ENCODE results near the gene TNFSF13. TPM values are rescaled to one million over a fixed set of nuclear protein-coding genes. Genes with fewer than 3 reads are reported as not detected.
A peak's percentile ranks its signal among the peaks of the same experiment; 100 is the strongest.

TNFSF13 gene
- total RNA-seq, 1 experiment from 2014 or later, result 46.4 TPM

DNA sequence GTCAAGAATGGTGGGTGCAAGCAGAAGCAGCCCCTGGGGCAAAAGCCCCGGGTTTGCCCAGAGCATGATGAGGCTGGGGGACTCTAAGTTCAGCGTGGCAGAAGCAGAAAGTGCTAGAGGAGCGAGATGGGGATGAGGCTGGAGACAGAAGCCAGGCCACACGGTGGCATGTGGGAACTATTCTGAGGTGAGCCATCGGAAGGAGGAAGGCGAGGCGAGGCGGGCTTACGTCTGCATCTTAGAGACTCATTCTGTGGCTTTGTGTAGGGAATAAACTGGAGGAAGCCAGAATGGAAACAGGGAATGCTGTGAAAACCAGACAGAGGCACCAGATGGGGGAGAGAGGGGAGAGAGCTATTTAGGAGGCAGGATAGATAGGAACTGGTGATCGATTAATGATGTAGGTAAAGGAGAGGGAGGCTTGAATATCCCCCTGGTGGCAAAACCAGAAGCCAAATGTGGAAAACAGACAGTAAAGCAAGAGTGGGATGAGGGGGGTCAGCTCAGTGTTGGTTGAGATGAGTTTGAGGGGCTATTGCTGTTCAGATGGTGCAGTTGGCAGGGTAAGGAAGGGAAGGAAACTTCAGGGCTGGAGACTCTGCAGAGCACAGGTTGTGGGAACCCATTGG lies 3.1 kb upstream of the TNFSF13 start:
- H3K9me3 ChIP-seq (ENCODE audit: insufficient read depth, low read depth), result no peaks in the 10 kb centered on the region
- no peaks in the 10 kb centered on the region for H4K20me1 ChIP-seq (ENCODE audit: insufficient read depth)
- H3K79me2 ChIP-seq (ENCODE audit: low read depth), result no peaks in the 10 kb centered on the region
- intact Hi-C loops (cut with micrococcal nuclease; ENCODE audit: unreplicated experiment), result no loop called here
- H2AFZ ChIP-seq, result no peak overlapping the region
- BruUV-seq (replicated peaks), result no TSS peak
- no peak overlapping the region for H3K4me2 ChIP-seq
- peaks cover 9% of the 10 kb centered on the region for H3K4me1 ChIP-seq (replicated peaks; ENCODE audit: insufficient read depth)
- no peaks in the 10 kb centered on the region for H3K9me2 ChIP-seq (ENCODE audit: insufficient read depth)
- H3K27me3 ChIP-seq (ENCODE audit: insufficient read depth, low read depth), result no peaks in the 10 kb centered on the region
- H3K27ac ChIP-seq, result no peak overlapping the region
- no peak overlapping the region for H3K4me3 ChIP-seq
- POLR2A ChIA-PET (ENCODE audit: unreplicated experiment), result interaction anchor here (0.5 kb wide), 1 partner anchor 37 kb away, joined by 7 read pairs; no protein-coding TSS in a partner anchor
- H3K36me3 ChIP-seq (ENCODE audit: low read depth), result no peaks in the 10 kb centered on the region
- CTCF ChIA-PET, result interaction anchor here (0.6 kb wide), 1 partner anchor 24 kb away, joined by 3 read pairs; no protein-coding TSS in a partner anchor
- DNase-seq, result no peak
- no peak for TF ChIP-seq EZH2 (IDR thresholded peaks at IDR 0.05; ENCODE audit: low read depth)
- TF ChIP-seq, protein P1, sequence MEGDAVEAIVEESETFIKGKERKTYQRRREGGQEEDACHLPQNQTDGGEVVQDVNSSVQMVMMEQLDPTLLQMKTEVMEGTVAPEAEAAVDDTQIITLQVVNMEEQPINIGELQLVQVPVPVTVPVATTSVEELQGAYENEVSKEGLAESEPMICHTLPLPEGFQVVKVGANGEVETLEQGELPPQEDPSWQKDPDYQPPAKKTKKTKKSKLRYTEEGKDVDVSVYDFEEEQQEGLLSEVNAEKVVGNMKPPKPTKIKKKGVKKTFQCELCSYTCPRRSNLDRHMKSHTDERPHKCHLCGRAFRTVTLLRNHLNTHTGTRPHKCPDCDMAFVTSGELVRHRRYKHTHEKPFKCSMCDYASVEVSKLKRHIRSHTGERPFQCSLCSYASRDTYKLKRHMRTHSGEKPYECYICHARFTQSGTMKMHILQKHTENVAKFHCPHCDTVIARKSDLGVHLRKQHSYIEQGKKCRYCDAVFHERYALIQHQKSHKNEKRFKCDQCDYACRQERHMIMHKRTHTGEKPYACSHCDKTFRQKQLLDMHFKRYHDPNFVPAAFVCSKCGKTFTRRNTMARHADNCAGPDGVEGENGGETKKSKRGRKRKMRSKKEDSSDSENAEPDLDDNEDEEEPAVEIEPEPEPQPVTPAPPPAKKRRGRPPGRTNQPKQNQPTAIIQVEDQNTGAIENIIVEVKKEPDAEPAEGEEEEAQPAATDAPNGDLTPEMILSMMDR (conservative IDR thresholded peaks at IDR 0.05), result no peak
- H3F3A ChIP-seq (ENCODE audit: insufficient read depth, low read depth), result no peaks in the 10 kb centered on the region

DNA sequence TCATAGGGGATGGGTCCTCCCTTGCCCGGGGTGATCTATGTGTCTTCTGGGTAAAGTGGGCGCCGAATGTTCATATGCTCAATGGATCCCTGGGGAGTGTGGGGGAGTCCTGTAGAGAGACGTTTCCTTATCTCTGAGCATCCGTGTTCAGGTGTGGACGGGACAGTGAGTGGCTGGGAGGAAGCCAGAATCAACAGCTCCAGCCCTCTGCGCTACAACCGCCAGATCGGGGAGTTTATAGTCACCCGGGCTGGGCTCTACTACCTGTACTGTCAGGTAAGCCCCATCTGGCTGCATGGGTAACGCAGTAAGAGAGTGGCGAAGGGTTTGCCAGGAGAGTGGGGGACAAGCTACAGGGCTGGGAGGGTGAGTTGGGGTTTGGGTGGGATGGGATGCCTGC lies 1.9 kb upstream of the TNFSF13 start:
- DNase-seq, result no peak
- intact Hi-C loops (cut with micrococcal nuclease; ENCODE audit: unreplicated experiment), result no loop called here
- Histone ChIP-seq H3K36me3 (ENCODE audit: low read depth) (no peaks in the 10 kb centered on the region), H3F3A (ENCODE audit: insufficient read depth, low read depth) (no peaks in the 10 kb centered on the region), H3K79me2 (ENCODE audit: low read depth) (no peaks in the 10 kb centered on the region), H3K27ac (no peak overlapping the region), H3K9me2 (ENCODE audit: insufficient read depth) (no peaks in the 10 kb centered on the region), H3K4me2 (no peak overlapping the region), H3K4me1 (replicated peaks; ENCODE audit: insufficient read depth) (peaks cover 9% of the 10 kb centered on the region), H2AFZ (no peak overlapping the region), H3K4me3 (no peak overlapping the region), H3K9me3 (ENCODE audit: insufficient read depth, low read depth) (no peaks in the 10 kb centered on the region), H4K20me1 (ENCODE audit: insufficient read depth) (no peaks in the 10 kb centered on the region), H3K27me3 (ENCODE audit: insufficient read depth, low read depth) (no peaks in the 10 kb centered on the region)
- ChIA-PET POLR2A (ENCODE audit: unreplicated experiment) (no interaction called here), CTCF (interaction anchor here (1.4 kb wide), 1 partner anchor 42 kb away, joined by 3 read pairs; no protein-coding TSS in a partner anchor)
- TF ChIP-seq, protein P1 (conservative IDR thresholded peaks at IDR 0.05), result no peak
- no peak for TF ChIP-seq EZH2 (IDR thresholded peaks at IDR 0.05; ENCODE audit: low read depth)
- no TSS peak for BruUV-seq (replicated peaks)

DNA sequence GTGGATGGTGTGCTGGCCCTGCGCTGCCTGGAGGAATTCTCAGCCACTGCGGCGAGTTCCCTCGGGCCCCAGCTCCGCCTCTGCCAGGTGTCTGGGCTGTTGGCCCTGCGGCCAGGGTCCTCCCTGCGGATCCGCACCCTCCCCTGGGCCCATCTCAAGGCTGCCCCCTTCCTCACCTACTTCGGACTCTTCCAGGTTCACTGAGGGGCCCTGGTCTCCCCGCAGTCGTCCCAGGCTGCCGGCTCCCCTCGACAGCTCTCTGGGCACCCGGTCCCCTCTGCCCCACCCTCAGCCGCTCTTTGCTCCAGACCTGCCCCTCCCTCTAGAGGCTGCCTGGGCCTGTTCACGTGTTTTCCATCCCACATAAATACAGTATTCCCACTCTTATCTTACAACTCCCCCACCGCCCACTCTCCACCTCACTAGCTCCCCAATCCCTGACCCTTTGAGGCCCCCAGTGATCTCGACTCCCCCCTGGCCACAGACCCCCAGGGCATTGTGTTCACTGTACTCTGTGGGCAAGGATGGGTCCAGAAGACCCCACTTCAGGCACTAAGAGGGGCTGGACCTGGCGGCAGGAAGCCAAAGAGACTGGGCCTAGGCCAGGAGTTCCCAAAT lies 1.3 kb upstream of the TNFSF13 start:
- Histone ChIP-seq H3K9me2 (ENCODE audit: insufficient read depth) (no peaks in the 10 kb centered on the region), H3K27me3 (ENCODE audit: insufficient read depth, low read depth) (no peaks in the 10 kb centered on the region), H4K20me1 (ENCODE audit: insufficient read depth) (no peaks in the 10 kb centered on the region), H3K9me3 (ENCODE audit: insufficient read depth, low read depth) (no peaks in the 10 kb centered on the region), H3F3A (ENCODE audit: insufficient read depth, low read depth) (no peaks in the 10 kb centered on the region), H3K27ac (no peak overlapping the region), H3K4me1 (replicated peaks; ENCODE audit: insufficient read depth) (peaks cover 9% of the 10 kb centered on the region), H3K4me2 (peak overlapping the region; percentile 87), H3K4me3 (no peak overlapping the region), H3K79me2 (ENCODE audit: low read depth) (peaks cover 2% of the 10 kb centered on the region), H2AFZ (no peak overlapping the region), H3K36me3 (ENCODE audit: low read depth) (no peaks in the 10 kb centered on the region)
- CTCF ChIA-PET, result interaction anchor here (1.4 kb wide), 1 partner anchor 43 kb away, joined by 3 read pairs; no protein-coding TSS in a partner anchor
- POLR2A ChIA-PET (ENCODE audit: unreplicated experiment), result interaction anchor here (0.7 to 1.5 kb wide), 2 partner anchors 59 to 122 kb away, joined by 4 to 11 read pairs; no protein-coding TSS in a partner anchor
- no peak for DNase-seq
- intact Hi-C loops (cut with micrococcal nuclease; ENCODE audit: unreplicated experiment), result no loop called here
- BruUV-seq (replicated peaks), result no TSS peak
- TF ChIP-seq, protein P1 (conservative IDR thresholded peaks at IDR 0.05), result no peak
- TF ChIP-seq EZH2 (IDR thresholded peaks at IDR 0.05; ENCODE audit: low read depth), result no peak

Data from PC-9 (cell line).